ENCODE results near the gene HHATL.

- no peak for TF ChIP-seq CTCF (IDR thresholded peaks at IDR 0.05)
- TF ChIP-seq EP300 (IDR thresholded peaks at IDR 0.05) = no peak
- TF ChIP-seq POLR2A (IDR thresholded peaks at IDR 0.05) = no peak
Measured at GRCh38 chr3:42691816-42692666, 10.6 kb downstream of the HHATL start.

Measured in tibial nerve (tissue), 4 donors.